SKM-1 treated with dmso at 0.1 percent for 144 hours (cell line): ENCODE data around the gene CBFA2T2.
"Not testable (repeated sequence)": the region's sequence is repeated elsewhere in the genome, so short reads cannot be mapped to it uniquely, and the experiment has no call there.

Experiments used
- DNase-seq: peaks from one replicate; lab custom pipeline; 2025; ENCODE audit not compliant: unreplicated experiment; lab: John Stamatoyannopoulos, UW

Gene CBFA2T2

GRCh38 chr20:33470457-33470856 is 19.4 kb upstream of the CBFA2T2 start:
- DNase-seq: no peak

- no peak for DNase-seq
These were observed 19.0 kb upstream of the CBFA2T2 start for GRCh38 chr20:33470866-33471265.

GRCh38 chr20:33472868-33473435 is 16.9 kb upstream of the CBFA2T2 start:
- no peak for DNase-seq

- DNase-seq: peak; percentile 0
These were observed 15.6 kb upstream of the CBFA2T2 start for GRCh38 chr20:33474097-33474873.

- DNase-seq: no peak
These were observed 14.9 kb upstream of the CBFA2T2 start for GRCh38 chr20:33474963-33475362.

- DNase-seq: no peak
These were observed 14.3 kb upstream of the CBFA2T2 start for GRCh38 chr20:33475381-33476152.

- DNase-seq: no peak
These were observed 12.3 kb upstream of the CBFA2T2 start for GRCh38 chr20:33477386-33478234.

- no peak for DNase-seq
These were observed 9.8 kb upstream of the CBFA2T2 start for GRCh38 chr20:33480048-33480447.

GRCh38 chr20:33481431-33481941 is 8.4 kb upstream of the CBFA2T2 start:
- DNase-seq: no peak

GRCh38 chr20:33482581-33482980 is 7.3 kb upstream of the CBFA2T2 start:
- no peak for DNase-seq

- DNase-seq: not testable (repeated sequence)
These were observed 6.7 kb upstream of the CBFA2T2 start for GRCh38 chr20:33483186-33483585.

GRCh38 chr20:33488201-33488600 is 1.7 kb upstream of the CBFA2T2 start:
- DNase-seq: no peak

- not testable (repeated sequence) for DNase-seq
These were observed 1.0 kb upstream of the CBFA2T2 start for GRCh38 chr20:33488661-33489494.

- peak; percentile 92 for DNase-seq
These were observed 337 bp upstream of the CBFA2T2 start for GRCh38 chr20:33489495-33490022.

- DNase-seq: no peak
These were observed 1.2 kb downstream of the CBFA2T2 start for GRCh38 chr20:33490934-33491656.

GRCh38 chr20:33493076-33493766 is 3.3 kb downstream of the CBFA2T2 start:
- DNase-seq: no peak

GRCh38 chr20:33496776-33497175 is 6.9 kb downstream of the CBFA2T2 start:
- DNase-seq: not testable (repeated sequence)

- no peak for DNase-seq
These were observed 9.5 kb downstream of the CBFA2T2 start for GRCh38 chr20:33499355-33499754.
